ENCODE results near the gene PDE7B.

The PDE7B gene

GRCh38 chr6:136022224-136022874 lies 170.8 kb downstream of the PDE7B start:
- in situ Hi-C loops (cut with MboI; ENCODE audit: low sequenced_read_pairs) = no loop called here

GRCh38 chr6:136024711-136025110 lies 173.2 kb downstream of the PDE7B start:
- in situ Hi-C loops (cut with MboI; ENCODE audit: low sequenced_read_pairs) = no loop called here

GRCh38 chr6:136025736-136026135 lies 174.2 kb downstream of the PDE7B start:
- in situ Hi-C loops (cut with MboI; ENCODE audit: low sequenced_read_pairs) = no loop called here

GRCh38 chr6:136030131-136030530 lies 178.6 kb downstream of the PDE7B start:
- in situ Hi-C loops (cut with MboI; ENCODE audit: low sequenced_read_pairs) = no loop called here

GRCh38 chr6:136031982-136032381 lies 180.5 kb downstream of the PDE7B start:
- in situ Hi-C loops (cut with MboI; ENCODE audit: low sequenced_read_pairs) = no loop called here

GRCh38 chr6:136033416-136033815 lies 181.9 kb downstream of the PDE7B start:
- in situ Hi-C loops (cut with MboI; ENCODE audit: low sequenced_read_pairs) = no loop called here

- in situ Hi-C loops (cut with MboI; ENCODE audit: low sequenced_read_pairs) = no loop called here
Measured at GRCh38 chr6:136034422-136034821, 182.9 kb downstream of the PDE7B start.

GRCh38 chr6:136035378-136036070 lies 184.0 kb downstream of the PDE7B start:
- in situ Hi-C loops (cut with MboI; ENCODE audit: low sequenced_read_pairs) = no loop called here

- in situ Hi-C loops (cut with MboI; ENCODE audit: low sequenced_read_pairs) = no loop called here
Measured at GRCh38 chr6:136036071-136036380, 184.5 kb downstream of the PDE7B start.

- in situ Hi-C loops (cut with MboI; ENCODE audit: low sequenced_read_pairs) = no loop called here
Measured at GRCh38 chr6:136036601-136037000, 185.1 kb downstream of the PDE7B start.

GRCh38 chr6:136037242-136037875 lies 185.9 kb downstream of the PDE7B start:
- in situ Hi-C loops (cut with MboI; ENCODE audit: low sequenced_read_pairs) = no loop called here

- in situ Hi-C loops (cut with MboI; ENCODE audit: low sequenced_read_pairs) = no loop called here
Measured at GRCh38 chr6:136037876-136038460, 186.5 kb downstream of the PDE7B start.

GRCh38 chr6:136038531-136038930 lies 187.0 kb downstream of the PDE7B start:
- in situ Hi-C loops (cut with MboI; ENCODE audit: low sequenced_read_pairs) = no loop called here

- in situ Hi-C loops (cut with MboI; ENCODE audit: low sequenced_read_pairs) = no loop called here
Measured at GRCh38 chr6:136039185-136039584, 187.7 kb downstream of the PDE7B start.

- in situ Hi-C loops (cut with MboI; ENCODE audit: low sequenced_read_pairs) = no loop called here
Measured at GRCh38 chr6:136050475-136050874, 199.0 kb downstream of the PDE7B start.

- in situ Hi-C loops (cut with MboI; ENCODE audit: low sequenced_read_pairs) = no loop called here
Measured at GRCh38 chr6:136051140-136051775, 199.8 kb downstream of the PDE7B start.

GRCh38 chr6:136052031-136052430 lies 200.5 kb downstream of the PDE7B start:
- in situ Hi-C loops (cut with MboI; ENCODE audit: low sequenced_read_pairs) = no loop called here

- in situ Hi-C loops (cut with MboI; ENCODE audit: low sequenced_read_pairs) = no loop called here
Measured at GRCh38 chr6:136058852-136059251, 207.4 kb downstream of the PDE7B start.

GRCh38 chr6:136059308-136059707 lies 207.8 kb downstream of the PDE7B start:
- in situ Hi-C loops (cut with MboI; ENCODE audit: low sequenced_read_pairs) = no loop called here

GRCh38 chr6:136060052-136060451 lies 208.6 kb downstream of the PDE7B start:
- in situ Hi-C loops (cut with MboI; ENCODE audit: low sequenced_read_pairs) = no loop called here

- in situ Hi-C loops (cut with MboI; ENCODE audit: low sequenced_read_pairs) = no loop called here
Measured at GRCh38 chr6:136060759-136061158, 209.3 kb downstream of the PDE7B start.
